SH-SY5Y (cell line): ENCODE measurements around the gene KCNJ18.
"Not testable (repeated sequence)": the region's sequence is repeated elsewhere in the genome, so short reads cannot be mapped to it uniquely, and the experiment has no call there.

Experiments used
- GATA2 ChIP-seq: IDR thresholded peaks from 2 replicates; pipeline ENCODE4 v1.6.1; 2011; ENCODE audit warnings: mild to moderate bottlenecking, low read depth, low read length
- GATA3 ChIP-seq: IDR thresholded peaks from 2 replicates; pipeline ENCODE4 v1.6.1; 2011; ENCODE audit warnings: low read depth, mild to moderate bottlenecking, low read length, moderate library complexity

KCNJ18 gene

DNA sequence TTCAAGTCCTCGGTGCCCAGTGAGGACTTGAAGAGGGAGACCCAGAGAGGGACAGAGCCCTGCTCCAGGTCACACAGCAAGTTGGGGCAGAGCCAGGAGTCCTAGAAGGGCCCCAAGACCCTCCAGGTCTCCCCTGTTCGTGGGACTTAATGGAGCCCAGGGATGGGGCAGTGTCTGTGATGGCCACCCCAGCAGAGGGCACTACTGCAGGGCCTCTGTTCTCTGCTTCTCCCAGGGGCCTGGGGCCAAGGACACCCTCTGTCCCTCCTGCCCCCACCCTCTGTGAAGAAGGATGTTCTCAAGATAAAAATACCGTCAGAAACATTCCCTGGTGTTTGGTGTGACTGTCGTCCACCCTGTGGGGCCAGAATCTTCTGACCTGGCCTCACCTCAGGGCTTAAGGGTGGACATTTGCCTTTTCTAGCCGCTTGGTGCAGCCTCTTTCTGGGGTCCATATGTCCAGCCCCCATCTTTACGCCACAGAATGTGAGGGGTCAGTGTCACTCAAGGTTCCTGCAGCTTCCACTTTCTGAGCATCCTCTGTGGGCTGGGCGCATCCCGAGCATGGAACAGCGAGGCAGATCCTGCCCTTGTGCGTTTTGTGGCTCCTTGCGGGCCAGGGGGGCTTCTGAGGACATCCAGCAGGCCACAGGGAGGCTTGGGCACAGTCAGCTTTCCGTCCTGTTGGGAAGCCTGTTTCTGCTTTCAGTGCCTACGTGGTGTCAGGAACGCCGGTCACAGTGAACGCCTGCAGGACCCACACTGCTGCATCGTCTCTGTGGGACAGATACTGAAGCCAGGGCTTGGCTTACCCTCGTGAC lies at the start of gene KCNJ18:
KCNJ18 (plus strand) TSS at position 641 of the 821 bp plus-strand sequence. CDS start 10,264 bp downstream, outside the sequence.
- not testable (repeated sequence) for TF ChIP-seq GATA3, GATA2

DNA sequence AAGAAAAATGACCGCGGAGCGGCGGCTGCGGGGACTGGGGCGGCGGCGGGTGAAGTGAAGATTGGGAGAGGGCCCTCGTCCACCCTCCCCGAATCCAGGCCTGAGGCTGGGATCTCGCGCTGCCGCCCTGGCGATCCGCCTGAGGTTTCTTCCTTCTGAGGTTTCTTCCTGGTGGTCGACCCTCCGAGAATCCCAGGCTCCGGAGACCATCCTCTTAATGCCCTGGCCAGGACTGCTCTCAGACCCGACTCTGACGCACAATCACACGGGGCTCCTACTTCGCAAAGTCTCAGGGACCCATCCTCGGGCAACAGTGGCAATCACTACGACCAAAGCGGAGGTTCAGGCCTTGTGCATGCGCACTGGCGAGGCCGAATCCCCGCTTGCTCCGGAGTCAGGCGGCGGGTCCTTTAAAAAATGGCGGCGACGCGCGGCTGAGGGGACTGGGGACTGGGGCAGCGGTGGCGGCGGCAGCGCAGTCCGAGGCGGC lies 18.0 kb upstream of the KCNJ18 start:
- TF ChIP-seq GATA3 (no peak), GATA2 (no peak)

DNA sequence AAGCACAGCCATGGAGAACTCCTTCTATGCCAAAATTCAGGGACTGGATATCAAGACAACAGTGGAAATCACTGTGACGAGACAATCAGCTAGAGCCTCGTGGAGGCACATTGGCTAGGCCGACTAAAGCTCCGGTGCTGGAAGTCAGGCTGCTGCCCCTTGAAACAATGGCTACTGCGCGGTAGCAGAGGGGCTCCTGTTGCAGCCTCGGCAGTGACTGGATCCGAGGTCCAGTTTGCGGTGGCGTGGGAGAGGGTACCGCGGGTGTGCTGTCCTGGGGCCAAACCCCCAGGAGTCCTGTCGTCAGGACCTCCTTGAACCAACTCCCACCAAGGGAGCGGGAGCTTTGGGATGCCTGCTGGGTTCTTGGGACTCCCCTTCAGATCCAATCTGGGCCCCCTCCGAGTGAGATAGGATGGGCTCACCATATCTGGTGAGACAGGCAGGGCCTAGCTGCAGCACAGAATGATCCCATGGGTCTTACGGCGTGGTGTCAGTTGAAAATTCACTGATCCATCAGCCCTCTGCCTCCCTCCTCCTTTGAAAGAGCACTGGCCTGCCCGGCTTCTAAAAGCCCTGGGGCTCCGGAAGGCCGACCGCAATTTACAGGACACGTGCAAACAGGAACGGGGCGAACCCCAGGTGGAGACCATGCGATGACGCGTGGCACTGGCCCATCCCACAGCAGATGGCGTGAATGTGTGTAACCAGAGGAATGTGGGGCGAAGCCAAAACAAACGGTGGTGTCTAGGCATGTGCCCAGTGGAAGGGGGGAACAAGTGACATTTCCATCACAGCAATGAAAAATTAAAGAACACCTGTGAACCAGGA lies 15.8 kb upstream of the KCNJ18 start:
- no peak for TF ChIP-seq GATA3

DNA sequence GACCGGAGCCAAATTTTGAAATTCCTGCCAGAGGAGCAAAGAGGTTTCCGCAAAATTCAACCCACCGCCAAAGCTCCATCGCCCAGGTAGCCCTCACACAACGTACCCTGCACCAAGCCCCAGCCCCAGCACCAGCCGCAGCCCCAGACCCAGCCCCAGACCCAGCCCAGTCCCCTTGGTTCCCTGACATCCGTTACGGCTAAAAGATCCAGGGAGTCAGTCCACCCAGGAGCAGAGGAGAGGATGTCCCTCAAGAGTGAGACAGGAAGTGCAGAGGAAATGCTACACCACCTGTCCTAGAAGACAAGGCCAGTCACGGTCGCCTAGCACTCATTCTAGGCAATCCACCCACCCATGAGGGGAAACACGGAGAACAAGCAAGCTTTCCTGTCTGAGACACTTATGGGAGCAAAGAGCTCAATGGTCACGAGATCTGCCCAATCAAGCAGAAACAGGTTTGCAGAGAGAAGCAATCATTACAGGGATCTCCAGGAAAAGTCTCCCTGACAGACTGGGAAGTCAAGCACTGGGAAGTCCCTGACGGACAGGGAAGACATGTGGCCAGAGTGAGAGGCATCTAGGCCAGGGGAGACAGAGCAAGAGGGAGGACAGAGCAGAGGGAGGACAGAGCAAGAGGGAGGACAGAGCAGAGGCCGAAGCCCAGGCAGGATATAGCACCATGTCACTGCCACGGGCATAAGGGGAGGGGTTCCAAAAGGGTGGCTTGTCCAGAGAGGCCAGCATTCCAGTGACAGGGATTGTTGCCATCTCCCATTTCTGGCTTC lies 15.0 kb upstream of the KCNJ18 start:
- no peak for TF ChIP-seq GATA3
- TF ChIP-seq GATA2, result no peak

DNA sequence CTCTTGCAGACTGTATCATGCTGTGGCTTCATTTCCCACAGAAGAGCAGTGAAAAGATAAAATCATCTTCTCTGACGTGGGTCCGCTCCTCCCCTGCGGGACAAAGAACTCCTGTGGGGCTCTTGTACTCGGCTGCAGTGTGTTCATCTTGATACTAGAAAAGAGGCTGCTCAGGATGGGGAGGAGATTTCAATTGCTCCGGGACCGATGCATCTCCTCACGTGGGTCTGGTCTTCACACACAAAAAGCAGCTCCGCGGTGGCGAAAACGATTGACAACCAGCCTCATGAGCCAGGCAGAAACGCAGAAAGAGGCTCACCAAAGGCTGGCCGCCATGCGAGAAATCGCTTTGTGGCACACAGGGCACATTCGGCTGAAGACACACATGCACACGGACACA lies 14.4 kb upstream of the KCNJ18 start:
- TF ChIP-seq GATA3 (no peak), GATA2 (no peak)

DNA sequence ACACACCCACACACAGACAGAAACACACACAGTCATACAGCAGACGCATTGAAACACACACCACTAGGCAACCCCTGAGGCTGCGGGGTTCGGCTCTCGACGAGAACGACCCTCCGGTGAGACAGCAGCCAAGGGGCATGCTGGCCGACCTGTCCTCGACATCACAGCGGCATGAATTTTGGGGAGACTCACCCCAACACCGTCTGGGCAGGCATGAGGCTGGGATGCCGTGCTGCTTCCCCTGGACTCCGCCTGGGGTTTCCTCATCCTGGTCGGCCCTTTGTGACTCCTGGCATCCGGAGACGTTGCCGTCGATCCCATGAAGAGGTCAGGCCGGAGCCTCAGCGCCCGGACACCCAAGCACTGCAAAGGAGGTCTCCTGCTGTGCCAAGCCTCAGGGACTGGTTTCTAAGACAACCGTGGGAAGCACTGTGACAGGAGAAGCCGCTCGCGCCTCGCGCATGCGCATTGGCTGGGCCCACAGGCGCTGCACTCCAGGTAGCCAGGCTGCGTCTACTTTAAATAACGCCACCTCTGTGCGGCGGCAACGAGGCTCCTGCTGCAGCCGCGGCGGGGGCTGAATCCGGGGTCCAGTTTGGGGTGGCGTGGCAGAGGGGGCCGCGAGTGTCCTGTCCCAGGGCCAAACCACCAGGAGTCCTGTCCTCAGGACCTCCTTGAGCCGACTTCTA lies 13.8 kb upstream of the KCNJ18 start:
- TF ChIP-seq GATA2 (no peak), GATA3 (no peak)

DNA sequence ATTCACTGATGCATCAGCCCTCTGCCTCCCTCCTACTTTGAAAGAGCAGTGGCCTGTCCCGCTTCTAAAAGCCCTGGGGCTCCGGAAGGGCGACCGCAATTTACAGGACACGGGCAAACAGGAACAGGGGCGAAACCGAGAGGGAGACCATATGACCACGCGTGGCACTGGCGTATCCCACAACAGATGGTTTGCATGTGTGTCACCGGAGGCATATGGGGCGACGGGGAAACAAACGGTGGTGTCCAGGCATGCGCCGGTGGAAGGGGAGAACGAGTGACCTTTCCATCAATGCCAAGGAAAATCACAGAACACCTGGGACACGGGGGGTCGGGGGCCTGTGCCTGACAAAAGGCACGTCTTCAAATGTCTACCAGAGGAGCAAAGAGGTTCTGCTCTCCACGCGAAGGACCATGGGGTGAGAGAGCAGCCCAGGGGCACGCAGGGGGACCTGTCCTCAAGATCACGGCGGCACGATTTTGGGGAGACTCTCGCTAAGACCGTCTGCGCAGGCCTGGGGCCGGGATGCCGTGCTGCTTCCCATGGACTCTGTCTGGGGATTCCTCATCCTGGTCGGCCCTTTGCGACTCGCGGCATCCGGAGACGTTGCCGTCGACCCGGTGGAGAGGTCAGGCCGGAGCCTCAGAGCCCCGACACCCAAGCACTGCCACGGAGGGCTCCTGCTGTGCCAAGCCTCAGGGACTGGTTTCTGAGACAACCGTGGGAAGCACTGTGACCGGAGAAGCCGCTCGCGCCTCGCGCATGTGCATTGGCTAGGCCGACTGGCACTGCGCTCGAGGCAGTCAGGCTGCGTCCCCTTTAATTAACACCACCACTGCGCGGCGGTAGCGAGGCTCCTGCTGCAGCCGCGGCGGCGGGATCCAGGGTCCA lies 12.8 kb upstream of the KCNJ18 start:
- TF ChIP-seq GATA2, result no peak
- TF ChIP-seq GATA3, result no peak

DNA sequence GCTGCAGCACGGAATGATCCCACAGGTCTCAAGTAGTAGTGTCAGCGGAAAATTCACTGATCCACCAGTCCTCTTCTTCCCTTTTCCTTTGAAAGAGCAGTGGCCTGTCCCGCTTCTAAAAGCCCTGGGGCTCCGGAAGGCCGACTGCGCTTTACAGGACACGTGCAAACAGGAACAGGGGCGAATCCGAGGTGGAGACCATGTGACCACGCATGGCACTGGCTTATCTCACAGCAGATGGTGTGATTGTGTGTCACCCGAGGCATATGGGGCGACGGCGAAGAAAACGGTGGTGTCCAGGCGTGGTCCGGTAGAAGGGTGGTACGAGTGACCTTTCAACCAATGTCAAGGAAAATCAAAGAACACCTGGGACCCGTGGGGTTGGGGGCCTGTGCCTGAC lies 12.0 kb upstream of the KCNJ18 start:
- TF ChIP-seq GATA3, result no peak
- no peak for TF ChIP-seq GATA2

DNA sequence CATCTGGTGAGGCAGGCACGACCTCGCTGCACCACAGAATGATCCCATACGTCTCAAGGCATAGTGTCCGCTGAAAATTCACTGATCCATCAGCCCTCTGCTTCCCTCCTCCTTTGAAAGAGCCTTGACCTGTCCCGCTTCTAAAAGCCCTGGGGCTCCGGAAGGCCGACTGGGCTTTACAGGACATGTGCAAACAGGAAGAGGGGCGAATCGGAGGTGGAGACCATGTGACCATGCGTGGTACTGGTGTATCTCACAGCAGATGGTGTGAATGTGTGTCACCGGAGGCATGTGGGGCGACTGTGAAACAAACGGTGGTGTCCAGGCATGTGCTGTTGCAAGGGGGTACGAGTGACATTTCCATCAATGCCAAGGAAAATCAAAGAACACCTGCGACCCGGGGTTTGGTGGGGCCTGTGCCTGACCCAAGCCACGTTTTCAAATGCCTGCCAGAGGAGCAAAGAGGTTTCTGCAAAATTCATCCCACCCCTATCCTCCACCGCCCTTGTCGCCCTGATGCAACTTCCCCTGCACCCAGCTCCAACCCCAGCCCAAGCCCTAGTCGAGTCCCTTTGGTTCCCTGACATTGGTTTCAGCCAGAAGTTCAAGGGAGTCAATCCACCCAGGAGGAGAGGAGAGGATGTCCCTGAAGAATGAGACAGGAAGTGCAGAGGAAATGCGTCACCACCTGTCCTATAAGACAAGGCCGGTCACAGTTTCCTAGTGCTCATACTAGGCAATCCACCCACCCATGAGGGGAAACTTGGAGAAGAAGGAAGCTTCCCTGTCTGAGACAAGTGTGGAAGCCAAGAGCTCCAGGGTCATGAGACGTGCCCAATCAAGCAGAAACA lies 5.9 kb upstream of the KCNJ18 start:
- no peak for TF ChIP-seq GATA3
- no peak for TF ChIP-seq GATA2

DNA sequence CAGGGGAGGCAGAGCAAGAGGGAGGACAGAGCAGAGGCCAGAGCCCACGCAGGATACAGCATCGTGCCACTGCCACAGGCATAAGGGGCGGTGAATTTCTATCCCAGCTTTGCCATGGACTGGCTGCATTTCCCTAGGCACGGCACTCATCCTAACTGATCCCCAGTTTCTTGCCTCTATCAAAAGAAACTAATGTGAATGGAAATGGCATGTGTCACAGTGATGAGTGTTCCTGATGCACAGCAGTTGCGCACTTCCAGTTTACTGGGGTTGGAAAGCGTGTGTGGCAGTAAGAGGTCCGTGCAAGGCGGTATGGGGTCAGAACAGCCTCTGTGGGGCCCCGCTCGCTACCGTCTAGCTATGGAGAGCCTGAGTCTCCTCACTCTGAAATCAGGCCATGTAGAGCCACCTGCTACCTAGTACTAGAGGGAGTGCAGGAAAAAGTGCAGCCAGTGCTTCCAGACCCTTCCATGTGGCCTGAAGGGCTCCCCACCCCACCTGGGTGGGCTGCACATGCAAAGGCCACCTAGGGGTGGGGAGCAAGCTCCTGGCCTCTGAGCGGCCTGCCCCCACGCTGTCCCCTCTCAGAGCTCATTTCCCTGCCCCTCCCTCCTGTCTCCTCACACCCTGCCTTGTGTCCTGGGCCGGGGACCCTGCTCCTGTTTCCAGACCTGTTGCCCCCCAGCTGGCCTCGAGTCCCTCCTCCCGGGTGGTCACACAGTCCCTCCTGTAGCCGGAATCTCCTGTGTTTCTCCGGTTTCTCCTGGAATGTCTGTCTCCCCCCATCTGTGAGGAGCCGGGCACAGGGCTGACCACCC lies 5.0 kb upstream of the KCNJ18 start:
- TF ChIP-seq GATA3, result no peak
- TF ChIP-seq GATA2, result no peak
